K562 (cell line): ENCODE data around the gene EHD2. TPM values are rescaled to one million over a fixed set of nuclear protein-coding genes. Genes with fewer than 3 reads are reported as not detected.

Source experiments
- ARNT ChIP-seq, 2 experiments: fragments of 450-650 bp; IDR thresholded peaks; 2 replicates each; pipeline ENCODE4 v1.6.1; 2016; ENCODE audit warnings: mild to moderate bottlenecking in 1 of 2
- FOXJ3 ChIP-seq: sonication (generic); formaldehyde crosslinking; IDR thresholded peaks from 2 replicates; pipeline ENCODE4 v1.4.0; 2020; ENCODE audit warnings: mild to moderate bottlenecking, missing genetic modification reagents
- HMG20B ChIP-seq: fragments of 250-450 bp; sonication (Bioruptor Pico); IDR thresholded peaks from 2 replicates; pipeline ENCODE4 v1.5.0; 2021; ENCODE audit warnings: mild to moderate bottlenecking
- HNRNPH1 ChIP-seq: fragments of 200-400 bp; formaldehyde crosslinking; optimal IDR thresholded peaks from 2 replicates; pipeline ENCODE3; 2017; ENCODE audit warnings: low read depth, mild to moderate bottlenecking, low read length, moderate library complexity
- PHF21A ChIP-seq: fragments of 450-650 bp; IDR thresholded peaks from 2 replicates; pipeline ENCODE4 v1.6.1; 2017; ENCODE audit warnings: low read depth, borderline replicate concordance
- POLR2H ChIP-seq: IDR thresholded peaks from 2 replicates; pipeline ENCODE4 v1.6.1; 2016; ENCODE audit warnings: missing genetic modification characterization, low read depth, mild to moderate bottlenecking, control low read depth, missing compliant biosample characterization, moderate library complexity
- PRPF4 ChIP-seq: fragments of 200-400 bp; formaldehyde crosslinking; IDR thresholded peaks from one replicate; pipeline ENCODE4 v1.6.1; 2017; ENCODE audit warnings: low read length, low read depth, mild to moderate bottlenecking; ENCODE audit not compliant: insufficient read depth, poor library complexity, severe bottlenecking
- RBBP5 ChIP-seq: fragments of 200-600 bp; sonication (generic); IDR thresholded peaks from 2 replicates; pipeline ENCODE4 v1.6.1; 2012; ENCODE audit warnings: borderline replicate concordance, mild to moderate bottlenecking, low read length, control low read depth, inconsistent platforms; ENCODE audit not compliant: insufficient read depth, poor library complexity, severe bottlenecking
- RBM34 ChIP-seq: fragments of 200-400 bp; formaldehyde crosslinking; IDR thresholded peaks from 2 replicates; pipeline ENCODE4 v1.6.1; 2018; ENCODE audit warnings: low read length, borderline replicate concordance; ENCODE audit not compliant: insufficient read depth
- RNF2 ChIP-seq: sonication (generic); IDR thresholded peaks from 2 replicates; pipeline ENCODE4 v1.6.1; 2016
- SMARCB1 ChIP-seq: IDR thresholded peaks from 2 replicates; pipeline ENCODE4 v1.6.1; 2011; ENCODE audit warnings: improper control_type of control experiment, low read depth; ENCODE audit not compliant: insufficient read length
- SRSF3 ChIP-seq: fragments of 200-400 bp; formaldehyde crosslinking; IDR thresholded peaks from 2 replicates; pipeline ENCODE4 v1.6.1; 2016; ENCODE audit warnings: mild to moderate bottlenecking, low read length, moderate library complexity; ENCODE audit not compliant: insufficient read depth
- TARDBP ChIP-seq: fragments of 450-650 bp; IDR thresholded peaks from 2 replicates; pipeline ENCODE4 v1.6.1; 2016
- ZNF140 ChIP-seq: fragments of 250-450 bp; sonication (Bioruptor Pico); IDR thresholded peaks from 2 replicates; pipeline ENCODE4 v1.8.0; 2021; ENCODE audit warnings: moderate library complexity, mild to moderate bottlenecking, inconsistent platforms
- ZNF347 ChIP-seq: fragments of 450-650 bp; formaldehyde crosslinking; IDR thresholded peaks from 2 replicates; pipeline ENCODE4 v1.4.0; 2020; ENCODE audit warnings: low read depth, mild to moderate bottlenecking, moderate library complexity
- ZNF75A ChIP-seq: fragments of 450-650 bp; formaldehyde crosslinking; IDR thresholded peaks from 2 replicates; pipeline ENCODE4 v1.4.0; 2020; ENCODE audit warnings: mild to moderate bottlenecking
- ZSCAN29 ChIP-seq: fragments of 450-650 bp; IDR thresholded peaks from 2 replicates; pipeline ENCODE4 v1.6.1; 2017
- polyA plus RNA-seq, 8 experiments: library from polyadenylated mRNA; depleted of rRNA in 4 of 8; stranded (reverse) in 5 of 8; unstranded in 3 of 8; fragments of >200 nt; fragmentation: Nextera tagmentation in 2 of 8; fragmentation: Illumina TruSeq in 1 of 8; extraction: Ambion mirVana in 2 of 8; extraction: Trizol in 1 of 8; gene quantifications; 2 replicates each; pipeline versions ENCODE4 v1.2.1 to v1.2.3, GENCODE V29; 2011 to 2014; ENCODE audit warnings: inconsistent platforms in 1 of 8, missing spikeins in 1 of 8
- total RNA-seq, 7 experiments: library from RNA; depleted of rRNA in 6 of 7; stranded (reverse); fragments of >200 nt in 6 of 7; fragmentation: Illumina TruSeq in 2 of 7; extraction: Trizol in 2 of 7; gene quantifications; 2 replicates each; pipeline versions ENCODE4 v1.2.1 to v1.2.3, GENCODE V29; 2011 to 2021; ENCODE audit warnings: low replicate concordance in 1 of 7
- TF ChIP-seq, protein P1 (sequence below): fragments of 250-450 bp; sonication (Bioruptor Pico); IDR thresholded peaks from 2 replicates; pipeline ENCODE4 v1.4.0; 2020; ENCODE audit warnings: mild to moderate bottlenecking, moderate library complexity, borderline replicate concordance
- TF ChIP-seq, protein P2 (sequence below): fragments of 250-450 bp; sonication (Bioruptor Pico); IDR thresholded peaks from 2 replicates; pipeline ENCODE4 v1.8.0; 2021; ENCODE audit warnings: borderline replicate concordance, mild to moderate bottlenecking, moderate library complexity; ENCODE audit not compliant: poor library complexity, severe bottlenecking
- TF ChIP-seq, protein P3 (sequence below): fragments of 250-450 bp; sonication (Bioruptor Pico); IDR thresholded peaks from 2 replicates; pipeline ENCODE4 v1.4.0; 2020; ENCODE audit warnings: mild to moderate bottlenecking, moderate library complexity
- TF ChIP-seq, protein P4 (sequence below): fragments of 450-650 bp; IDR thresholded peaks from 2 replicates; pipeline ENCODE4 v1.6.1; 2016
- TF ChIP-seq, protein P5 (sequence below): sonication (generic); formaldehyde crosslinking; IDR thresholded peaks from 2 replicates; pipeline ENCODE4 v1.8.0; 2022; ENCODE audit warnings: mild to moderate bottlenecking, low read depth, missing genetic modification reagents

Gene EHD2
- total and polyA plus RNA-seq, 9 of the 15 experiments (the other 6 are each of a cell fraction or from before 2014, with no cell fraction given): 1.7 to 32.2 (median 3.0) TPM

DNA sequence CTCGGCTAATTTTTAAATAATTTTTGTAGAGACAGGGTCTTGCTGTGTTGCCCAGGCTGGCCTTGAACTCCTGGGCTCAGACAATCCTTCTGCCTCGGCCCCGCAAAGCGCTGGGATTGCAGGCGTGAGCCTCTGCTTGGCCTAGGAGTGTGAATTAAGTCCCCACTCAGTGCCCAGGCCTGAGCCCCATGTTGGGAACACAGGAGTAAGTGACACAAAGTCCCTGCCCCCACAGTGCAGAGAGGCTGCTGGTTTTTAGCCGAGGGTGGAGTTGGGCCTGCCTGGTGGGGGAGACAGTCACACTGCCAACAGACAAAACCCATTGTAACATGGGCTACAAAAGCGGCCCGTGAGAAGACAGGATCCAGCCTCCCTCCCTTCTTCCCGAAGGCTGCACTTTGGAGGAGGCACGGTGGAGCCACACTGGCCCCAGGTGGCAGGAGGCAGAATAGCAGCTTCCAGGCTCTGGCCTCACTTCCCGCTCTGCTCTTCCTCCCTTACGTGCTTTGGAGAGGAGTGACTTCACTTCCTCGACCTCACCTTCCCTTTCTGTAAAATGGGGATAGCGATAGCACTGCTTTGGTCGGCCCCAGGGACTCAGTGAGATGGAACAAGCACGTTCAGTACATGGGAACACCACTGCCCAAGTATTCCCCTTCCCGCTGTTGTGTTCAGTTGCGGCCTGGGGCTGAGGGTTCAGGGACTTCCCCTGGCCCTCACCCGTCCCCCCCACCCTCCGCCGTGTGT, 15.2 kb upstream of the EHD2 start (continued):
- TF ChIP-seq SMARCB1 (no peak), ZNF347 (CRISPR knock-in tag) (no peak), SRSF3 (no peak), ZNF75A (CRISPR knock-in tag) (no peak), PHF21A (no peak), HNRNPH1 (no peak), ARNT (IDR thresholded peaks at IDR 0.05) (no peak), TARDBP (no peak), RNF2 (no peak), HMG20B (CRISPR knock-in tag) (no peak), RBBP5 (no peak), POLR2H (no peak), ZSCAN29 (no peak), ZNF140 (CRISPR knock-in tag) (no peak), FOXJ3 (CRISPR knock-in tag) (no peak), RBM34 (no peak), PRPF4 (no peak)
- TF ChIP-seq, protein P1, sequence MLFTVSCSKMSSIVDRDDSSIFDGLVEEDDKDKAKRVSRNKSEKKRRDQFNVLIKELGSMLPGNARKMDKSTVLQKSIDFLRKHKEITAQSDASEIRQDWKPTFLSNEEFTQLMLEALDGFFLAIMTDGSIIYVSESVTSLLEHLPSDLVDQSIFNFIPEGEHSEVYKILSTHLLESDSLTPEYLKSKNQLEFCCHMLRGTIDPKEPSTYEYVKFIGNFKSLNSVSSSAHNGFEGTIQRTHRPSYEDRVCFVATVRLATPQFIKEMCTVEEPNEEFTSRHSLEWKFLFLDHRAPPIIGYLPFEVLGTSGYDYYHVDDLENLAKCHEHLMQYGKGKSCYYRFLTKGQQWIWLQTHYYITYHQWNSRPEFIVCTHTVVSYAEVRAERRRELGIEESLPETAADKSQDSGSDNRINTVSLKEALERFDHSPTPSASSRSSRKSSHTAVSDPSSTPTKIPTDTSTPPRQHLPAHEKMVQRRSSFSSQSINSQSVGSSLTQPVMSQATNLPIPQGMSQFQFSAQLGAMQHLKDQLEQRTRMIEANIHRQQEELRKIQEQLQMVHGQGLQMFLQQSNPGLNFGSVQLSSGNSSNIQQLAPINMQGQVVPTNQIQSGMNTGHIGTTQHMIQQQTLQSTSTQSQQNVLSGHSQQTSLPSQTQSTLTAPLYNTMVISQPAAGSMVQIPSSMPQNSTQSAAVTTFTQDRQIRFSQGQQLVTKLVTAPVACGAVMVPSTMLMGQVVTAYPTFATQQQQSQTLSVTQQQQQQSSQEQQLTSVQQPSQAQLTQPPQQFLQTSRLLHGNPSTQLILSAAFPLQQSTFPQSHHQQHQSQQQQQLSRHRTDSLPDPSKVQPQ: no peak
- TF ChIP-seq, protein P2, sequence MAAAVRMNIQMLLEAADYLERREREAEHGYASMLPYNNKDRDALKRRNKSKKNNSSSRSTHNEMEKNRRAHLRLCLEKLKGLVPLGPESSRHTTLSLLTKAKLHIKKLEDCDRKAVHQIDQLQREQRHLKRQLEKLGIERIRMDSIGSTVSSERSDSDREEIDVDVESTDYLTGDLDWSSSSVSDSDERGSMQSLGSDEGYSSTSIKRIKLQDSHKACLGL (CRISPR knock-in tag): no peak
- TF ChIP-seq, protein P3, sequence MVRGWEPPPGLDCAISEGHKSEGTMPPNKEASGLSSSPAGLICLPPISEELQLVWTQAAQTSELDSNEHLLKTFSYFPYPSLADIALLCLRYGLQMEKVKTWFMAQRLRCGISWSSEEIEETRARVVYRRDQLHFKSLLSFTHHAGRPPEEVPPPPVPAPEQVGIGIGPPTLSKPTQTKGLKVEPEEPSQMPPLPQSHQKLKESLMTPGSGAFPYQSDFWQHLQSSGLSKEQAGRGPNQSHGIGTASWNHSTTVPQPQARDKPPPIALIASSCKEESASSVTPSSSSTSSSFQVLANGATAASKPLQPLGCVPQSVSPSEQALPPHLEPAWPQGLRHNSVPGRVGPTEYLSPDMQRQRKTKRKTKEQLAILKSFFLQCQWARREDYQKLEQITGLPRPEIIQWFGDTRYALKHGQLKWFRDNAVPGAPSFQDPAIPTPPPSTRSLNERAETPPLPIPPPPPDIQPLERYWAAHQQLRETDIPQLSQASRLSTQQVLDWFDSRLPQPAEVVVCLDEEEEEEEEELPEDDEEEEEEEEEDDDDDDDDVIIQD (CRISPR knock-in tag): no peak
- TF ChIP-seq, protein P4, sequence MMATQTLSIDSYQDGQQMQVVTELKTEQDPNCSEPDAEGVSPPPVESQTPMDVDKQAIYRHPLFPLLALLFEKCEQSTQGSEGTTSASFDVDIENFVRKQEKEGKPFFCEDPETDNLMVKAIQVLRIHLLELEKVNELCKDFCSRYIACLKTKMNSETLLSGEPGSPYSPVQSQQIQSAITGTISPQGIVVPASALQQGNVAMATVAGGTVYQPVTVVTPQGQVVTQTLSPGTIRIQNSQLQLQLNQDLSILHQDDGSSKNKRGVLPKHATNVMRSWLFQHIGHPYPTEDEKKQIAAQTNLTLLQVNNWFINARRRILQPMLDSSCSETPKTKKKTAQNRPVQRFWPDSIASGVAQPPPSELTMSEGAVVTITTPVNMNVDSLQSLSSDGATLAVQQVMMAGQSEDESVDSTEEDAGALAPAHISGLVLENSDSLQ: no peak
- TF ChIP-seq, protein P5, sequence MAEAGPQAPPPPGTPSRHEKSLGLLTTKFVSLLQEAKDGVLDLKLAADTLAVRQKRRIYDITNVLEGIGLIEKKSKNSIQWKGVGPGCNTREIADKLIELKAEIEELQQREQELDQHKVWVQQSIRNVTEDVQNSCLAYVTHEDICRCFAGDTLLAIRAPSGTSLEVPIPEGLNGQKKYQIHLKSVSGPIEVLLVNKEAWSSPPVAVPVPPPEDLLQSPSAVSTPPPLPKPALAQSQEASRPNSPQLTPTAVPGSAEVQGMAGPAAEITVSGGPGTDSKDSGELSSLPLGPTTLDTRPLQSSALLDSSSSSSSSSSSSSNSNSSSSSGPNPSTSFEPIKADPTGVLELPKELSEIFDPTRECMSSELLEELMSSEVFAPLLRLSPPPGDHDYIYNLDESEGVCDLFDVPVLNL (CRISPR knock-in tag): no peak; the same call in 1 of the 2 replicates
